Stimulated activated naive B cell treated with anti-CD40 and anti-IgM and Interleukin-4, amounts not matched to agents 10 μg/mL and 1 μg/mL and 100 μg/mL, for 72 hours (primary cell): ENCODE results near the gene CCDC12.

Experiments used
- ATAC-seq, 2 donors: fragments of 150-1000 bp; cut with Tn5 transposase; replicated peaks; 2 replicates each; pipeline ENCODE4 v1.10.0; 2021; ENCODE audit warnings: moderate library complexity in 1 of 2
- DNase-seq: peaks from one replicate; pipeline ENCODE4 v3.0.0; 2021
- H3K27ac Mint-ChIP-seq: one replicate; pipeline ENCODE4 v1.8.0; 2022; ENCODE audit warnings: mild to moderate bottlenecking, mixed read lengths
- H3K27me3 Mint-ChIP-seq, 2 donors: one replicate each; pipeline ENCODE4 v1.8.0; 2022; ENCODE audit warnings: mixed read lengths in 2 of 2
- H3K36me3 Mint-ChIP-seq, 2 donors: one replicate each; pipeline ENCODE4 v1.8.0; 2022; ENCODE audit warnings: mixed read lengths in 2 of 2, mild to moderate bottlenecking in 1 of 2
- H3K4me1 Mint-ChIP-seq, 2 donors: one replicate each; pipeline ENCODE4 v1.8.0; 2022; ENCODE audit warnings: mixed read lengths in 2 of 2, mild to moderate bottlenecking in 1 of 2
- H3K4me3 Mint-ChIP-seq, 2 donors: one replicate each; pipeline ENCODE4 v1.8.0; 2022; ENCODE audit warnings: mild to moderate bottlenecking in 2 of 2, mixed read lengths in 2 of 2, moderate library complexity in 1 of 2
- H3K9me3 Mint-ChIP-seq, 2 donors: one replicate each; pipeline ENCODE4 v1.8.0; 2022; ENCODE audit warnings: mixed read lengths in 2 of 2, mild to moderate bottlenecking in 1 of 2

CCDC12 gene

GRCh38 chr3:46892285-46893145 is 84.0 kb downstream of the CCDC12 start:
- peak; percentile 65 to 69 for ATAC-seq
- Mint-ChIP-seq H3K9me3 (no peaks in the 10 kb centered on the region), H3K27ac (no peak overlapping the region), H3K4me1 (peaks cover 18 to 19% of the 10 kb centered on the region in 2 donors), H3K27me3 (peaks cover 46 to 70% of the 10 kb centered on the region in 2 donors), H3K36me3 (no peaks in the 10 kb centered on the region), H3K4me3 (peak overlapping the region; percentile 62 to 74)
- no peak for DNase-seq

- Mint-ChIP-seq H3K27ac (no peak overlapping the region), H3K27me3 (peaks cover 42 to 70% of the 10 kb centered on the region in 2 donors), H3K36me3 (no peaks in the 10 kb centered on the region), H3K4me3 (no peak overlapping the region), H3K4me1 (peaks cover 18% of the 10 kb centered on the region in 2 donors), H3K9me3 (no peaks in the 10 kb centered on the region)
- DNase-seq (no peak), ATAC-seq (no peak)
Observed at GRCh38 chr3:46891132-46891531, 85.4 kb downstream of the CCDC12 start.

GRCh38 chr3:46890132-46890531 is 86.4 kb downstream of the CCDC12 start:
- no peaks in the 10 kb centered on the region for H3K9me3 Mint-ChIP-seq
- ATAC-seq (no peak), DNase-seq (no peak)
- peaks cover 42 to 76% of the 10 kb centered on the region in 2 donors for H3K27me3 Mint-ChIP-seq
- no peak overlapping the region for H3K27ac Mint-ChIP-seq
- no peaks in the 10 kb centered on the region for H3K36me3 Mint-ChIP-seq
- peaks cover 15 to 18% of the 10 kb centered on the region in 2 donors for H3K4me1 Mint-ChIP-seq
- no peak overlapping the region for H3K4me3 Mint-ChIP-seq

- peaks cover 14 to 18% of the 10 kb centered on the region in 2 donors for H3K4me1 Mint-ChIP-seq
- no peak for DNase-seq
Observed at GRCh38 chr3:46889381-46890110, 87.0 kb downstream of the CCDC12 start.

GRCh38 chr3:46888705-46889104 is 87.8 kb downstream of the CCDC12 start:
- Mint-ChIP-seq H3K27me3 (peaks cover 52 to 86% of the 10 kb centered on the region in 2 donors), H3K9me3 (no peaks in the 10 kb centered on the region), H3K36me3 (no peaks in the 10 kb centered on the region), H3K27ac (no peak overlapping the region), H3K4me3 (no peak overlapping the region), H3K4me1 (peaks cover 11 to 18% of the 10 kb centered on the region in 2 donors)
- ATAC-seq (no peak), DNase-seq (no peak)

More at GRCh38 chr3:46889381-46890110, 87.0 kb downstream of the CCDC12 start:
- no peak overlapping the region for H3K27ac Mint-ChIP-seq
- H3K36me3 Mint-ChIP-seq = no peaks in the 10 kb centered on the region
- no peaks in the 10 kb centered on the region for H3K9me3 Mint-ChIP-seq
- no peak for ATAC-seq
- H3K4me3 Mint-ChIP-seq = no peak overlapping the region
- peaks cover 47 to 82% of the 10 kb centered on the region in 2 donors for H3K27me3 Mint-ChIP-seq

- no peak for ATAC-seq
- H3K27ac Mint-ChIP-seq = no peak overlapping the region
- H3K4me1 Mint-ChIP-seq = peaks cover 12 to 17% of the 10 kb centered on the region in 2 donors
- no peaks in the 10 kb centered on the region for H3K9me3 Mint-ChIP-seq
- H3K27me3 Mint-ChIP-seq = peaks cover 50 to 85% of the 10 kb centered on the region in 2 donors
- no peak overlapping the region for H3K4me3 Mint-ChIP-seq
- no peaks in the 10 kb centered on the region for H3K36me3 Mint-ChIP-seq
- no peak for DNase-seq
Observed at GRCh38 chr3:46887980-46888494, 88.5 kb downstream of the CCDC12 start.

- DNase-seq (no peak), ATAC-seq (no peak)
- no peaks in the 10 kb centered on the region for H3K9me3 Mint-ChIP-seq
- H3K4me1 Mint-ChIP-seq = peaks cover 4 to 13% of the 10 kb centered on the region in 2 donors
- peaks cover 49 to 83% of the 10 kb centered on the region in 2 donors for H3K27me3 Mint-ChIP-seq
- H3K27ac Mint-ChIP-seq = no peak overlapping the region
- H3K4me3 Mint-ChIP-seq = no peak overlapping the region
- H3K36me3 Mint-ChIP-seq = no peaks in the 10 kb centered on the region
Observed at GRCh38 chr3:46885612-46886011, 90.9 kb downstream of the CCDC12 start.

- Mint-ChIP-seq H3K27ac (no peak overlapping the region), H3K36me3 (no peaks in the 10 kb centered on the region), H3K4me1 (peaks cover 4 to 13% of the 10 kb centered on the region in 2 donors), H3K9me3 (no peaks in the 10 kb centered on the region), H3K4me3 (no peak overlapping the region), H3K27me3 (peaks cover 50 to 83% of the 10 kb centered on the region in 2 donors)
- ATAC-seq = no peak
- no peak for DNase-seq
Observed at GRCh38 chr3:46884929-46885328, 91.6 kb downstream of the CCDC12 start.

GRCh38 chr3:46884427-46884826 is 92.1 kb downstream of the CCDC12 start:
- no peak for ATAC-seq
- H3K27me3 Mint-ChIP-seq = peaks cover 51 to 79% of the 10 kb centered on the region in 2 donors
- H3K4me1 Mint-ChIP-seq = peaks cover 4 to 13% of the 10 kb centered on the region in 2 donors
- H3K4me3 Mint-ChIP-seq = no peak overlapping the region
- no peak for DNase-seq
- H3K9me3 Mint-ChIP-seq = no peaks in the 10 kb centered on the region
- H3K27ac Mint-ChIP-seq = no peak overlapping the region
- no peaks in the 10 kb centered on the region for H3K36me3 Mint-ChIP-seq

- no peak for DNase-seq
- Mint-ChIP-seq H3K27me3 (peaks cover 51 to 73% of the 10 kb centered on the region in 2 donors), H3K9me3 (no peaks in the 10 kb centered on the region), H3K4me3 (peak overlapping the region; percentile 75 to 77), H3K36me3 (no peaks in the 10 kb centered on the region), H3K27ac (no peak overlapping the region), H3K4me1 (peaks cover 4 to 15% of the 10 kb centered on the region in 2 donors)
- ATAC-seq = no peak
Observed at GRCh38 chr3:46883830-46884185, 92.7 kb downstream of the CCDC12 start.

GRCh38 chr3:46883054-46883829 is 93.3 kb downstream of the CCDC12 start:
- DNase-seq = no peak
- ATAC-seq = peak; percentile 49 to 60
- Mint-ChIP-seq H3K4me1 (peaks cover 4 to 19% of the 10 kb centered on the region in 2 donors), H3K36me3 (no peaks in the 10 kb centered on the region), H3K27me3 (peaks cover 51 to 70% of the 10 kb centered on the region in 2 donors), H3K27ac (no peak overlapping the region), H3K4me3 (peak overlapping the region; percentile 80 to 83), H3K9me3 (no peaks in the 10 kb centered on the region)

GRCh38 chr3:46882377-46883053 is 94.0 kb downstream of the CCDC12 start:
- Mint-ChIP-seq H3K36me3 (no peaks in the 10 kb centered on the region), H3K4me3 (peak overlapping the region; percentile 80 to 83), H3K4me1 (peaks cover 4 to 19% of the 10 kb centered on the region in 2 donors), H3K9me3 (no peaks in the 10 kb centered on the region), H3K27ac (peak overlapping the region; percentile 47), H3K27me3 (peaks cover 51 to 67% of the 10 kb centered on the region in 2 donors)
- ATAC-seq (peak; percentile 37 to 41), DNase-seq (no peak)

- peaks cover 4 to 19% of the 10 kb centered on the region in 2 donors for H3K4me1 Mint-ChIP-seq
- no peaks in the 10 kb centered on the region for H3K9me3 Mint-ChIP-seq
- peaks cover 51 to 66% of the 10 kb centered on the region in 2 donors for H3K27me3 Mint-ChIP-seq
- peak; percentile 29 to 30 for ATAC-seq
- H3K36me3 Mint-ChIP-seq = no peaks in the 10 kb centered on the region
- no peak for DNase-seq
- peak overlapping the region; percentile 77 to 83 for H3K4me3 Mint-ChIP-seq
- no peak overlapping the region for H3K27ac Mint-ChIP-seq
Observed at GRCh38 chr3:46881596-46882376, 94.8 kb downstream of the CCDC12 start.
